GM12875 (cell line): ENCODE measurements around the gene FBRS.

ENCODE experiments used
- H3K4me3 ChIP-seq: one replicate; pipeline ENCODE4 v1.5.1; 2011; ENCODE audit warnings: low read depth, low read length, control low read depth
- CTCF ChIP-seq: IDR thresholded peaks from 2 replicates; pipeline ENCODE4 v1.5.1; 2011; ENCODE audit warnings: low read depth, mild to moderate bottlenecking, control low read depth, inconsistent platforms, low read length, moderate library complexity, borderline replicate concordance; ENCODE audit not compliant: insufficient read depth

Gene FBRS

DNA sequence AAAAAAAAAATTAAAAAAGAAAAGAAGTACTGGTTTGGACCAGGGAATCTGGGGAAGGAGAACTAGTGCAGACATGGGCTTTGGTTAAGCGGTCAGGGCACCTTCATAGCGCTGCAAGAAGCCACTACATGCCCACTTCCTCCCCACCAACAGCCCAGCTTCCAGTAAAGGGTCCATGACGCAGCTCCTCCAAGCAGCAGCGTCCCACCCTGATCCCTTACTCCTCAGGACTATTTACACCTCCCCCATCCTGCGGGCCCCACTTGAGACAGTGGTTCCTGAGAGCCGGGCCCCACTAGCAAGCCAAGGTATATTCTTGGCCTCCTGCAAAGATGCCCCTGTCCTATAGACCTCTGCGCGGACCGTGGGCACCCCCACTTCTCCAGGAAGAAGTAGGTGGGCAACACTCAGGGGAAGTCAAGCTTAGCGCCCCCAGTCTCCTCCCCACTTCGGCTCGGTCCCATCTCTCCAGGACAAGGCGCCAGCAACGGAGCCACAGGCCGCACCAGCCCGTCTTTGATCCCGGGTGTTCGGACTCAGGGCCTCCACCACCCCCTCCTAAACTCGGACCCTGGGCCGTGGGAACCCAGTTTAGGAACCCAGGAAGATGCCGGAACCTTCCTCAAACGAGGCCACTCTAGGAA is 8.4 kb upstream of the FBRS start:
- no peak for TF ChIP-seq CTCF
- H3K4me3 ChIP-seq = peak overlapping the region; percentile 40

DNA sequence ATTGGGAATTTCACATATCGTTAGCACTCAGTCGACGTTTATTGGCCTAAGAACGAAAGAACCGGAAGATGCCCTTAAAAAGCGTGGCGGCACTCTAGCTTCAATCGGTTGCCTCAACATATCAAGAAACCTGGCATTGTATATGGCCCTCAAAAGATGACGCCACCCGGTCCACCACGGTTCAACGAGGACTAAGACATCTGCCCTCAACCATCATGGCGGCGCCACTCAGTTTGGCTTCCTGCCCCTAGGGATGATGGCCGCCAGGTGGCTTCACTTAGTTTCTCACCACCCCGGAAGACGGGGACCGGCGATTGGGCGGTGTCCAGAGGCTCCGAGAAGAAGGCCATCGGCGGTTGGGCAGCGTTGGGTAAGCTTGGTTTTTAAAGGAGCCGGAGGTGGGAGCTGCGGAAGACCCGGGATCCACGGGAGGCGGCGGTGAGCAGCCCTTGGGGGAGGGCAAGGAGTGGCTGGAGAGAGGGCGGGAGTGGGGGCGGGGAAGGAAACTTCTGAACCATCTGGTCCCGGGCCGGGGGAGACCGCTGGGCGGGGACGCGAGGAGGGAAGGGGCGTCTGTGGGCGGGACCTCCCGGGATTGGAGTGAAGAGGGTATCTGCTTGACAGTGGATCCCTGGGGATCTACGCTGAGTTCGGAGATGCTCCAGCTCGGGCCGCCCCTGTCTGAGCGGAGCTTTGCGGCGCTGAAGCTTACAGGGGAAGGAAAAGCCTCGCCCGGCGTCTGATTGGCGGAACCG is 7.7 kb upstream of the FBRS start, which contains the start of gene PRR14:
Gene PRR14 (plus strand): TSS at position 592 of the 755 bp plus-strand sequence. CDS start 686 bp downstream, outside the sequence.
- peak within 1 kb of the TSS; percentile 95 for H3K4me3 ChIP-seq
- TF ChIP-seq CTCF = no peak; the same call in 1 of the 2 replicates

DNA sequence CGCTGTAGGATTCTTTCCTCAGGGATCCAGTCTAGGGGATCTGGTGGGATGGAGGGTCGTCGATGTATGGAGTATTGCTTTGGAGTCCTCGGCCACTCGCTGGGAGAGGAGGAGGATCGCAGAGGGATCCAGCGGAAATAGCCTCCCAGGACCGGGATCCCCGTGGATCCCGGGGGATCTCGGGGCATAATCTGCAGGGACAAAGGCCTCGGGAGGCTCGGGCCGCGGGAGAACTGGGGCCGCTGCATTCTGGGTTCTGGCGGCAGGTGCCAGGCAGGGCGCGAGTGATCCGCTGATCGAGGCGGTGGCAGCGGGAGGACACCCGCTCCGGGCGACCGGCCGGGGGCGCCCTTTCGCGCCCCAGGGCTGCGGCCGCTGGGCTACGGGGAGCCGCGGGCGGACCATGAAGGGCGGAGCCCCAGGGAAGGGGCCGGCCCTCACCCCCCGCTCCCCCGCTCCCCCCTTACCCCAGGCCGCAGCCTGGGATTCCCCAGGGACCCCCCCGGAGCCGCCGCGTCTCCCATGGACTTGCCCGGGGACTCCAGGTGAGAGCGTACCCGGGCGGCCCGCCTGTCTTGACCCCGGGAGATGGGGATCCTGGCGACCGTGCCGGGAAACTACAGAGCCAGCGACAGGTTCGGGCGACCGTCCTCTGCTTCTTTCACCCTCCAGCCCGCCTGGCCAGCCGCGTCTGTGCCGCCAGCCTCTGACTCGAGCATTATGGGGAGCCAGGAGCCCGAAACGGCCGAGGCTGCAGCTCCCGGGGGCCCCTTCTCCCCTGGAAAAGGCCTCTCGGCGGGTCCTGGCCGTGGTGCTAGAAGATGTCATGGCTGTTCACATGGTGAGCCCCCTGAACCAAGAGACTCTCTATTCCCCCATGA is 6.9 kb upstream of the FBRS start:
- H3K4me3 ChIP-seq = peak overlapping the region; percentile 95
- peak; percentile 86 for TF ChIP-seq CTCF

DNA sequence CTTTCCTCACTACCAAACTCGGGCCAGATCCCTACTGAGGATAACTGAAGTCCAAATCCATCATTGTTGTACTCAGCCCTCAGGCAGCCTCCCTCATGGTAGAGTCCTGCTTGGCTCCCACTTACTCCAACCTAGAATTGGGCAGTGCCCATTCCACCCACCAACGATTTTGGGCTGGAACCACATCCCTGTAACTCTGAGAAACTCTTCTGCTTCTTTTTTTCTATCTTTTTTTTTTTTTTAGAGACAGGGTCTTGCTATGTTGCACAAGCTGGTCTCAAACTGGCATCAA is 6.3 kb upstream of the FBRS start:
- peak overlapping the region; percentile 95 for H3K4me3 ChIP-seq
- TF ChIP-seq CTCF = no peak

- no peak for TF ChIP-seq CTCF
- H3K4me3 ChIP-seq = no peak overlapping the region
Measured at GRCh38 chr16:30652718-30653117, 5.5 kb upstream of the FBRS start.

- no peak overlapping the region for H3K4me3 ChIP-seq
- TF ChIP-seq CTCF = no peak
Measured at GRCh38 chr16:30654856-30655255, 3.4 kb upstream of the FBRS start.
